HepG2 (cell line): ENCODE results near the gene S100A12. TPM values are rescaled to one million over a fixed set of nuclear protein-coding genes. Genes with fewer than 3 reads are reported as not detected.

Source experiments
- ADNP ChIP-seq: sonication (generic); formaldehyde crosslinking; IDR thresholded peaks from 2 replicates; pipeline ENCODE4 v1.4.0; 2020; ENCODE audit warnings: missing genetic modification reagents
- CREM ChIP-seq, 2 experiments: sonication (generic) in 1 of 2; formaldehyde crosslinking in 1 of 2; IDR thresholded peaks; 2 replicates each; pipeline versions ENCODE4 v1.4.0 to v1.6.1; 2016 to 2020; ENCODE audit warnings: antibody characterized with exemption in 1 of 2, mild to moderate bottlenecking in 1 of 2, missing genetic modification reagents in 1 of 2
- FOXP1 ChIP-seq, 2 experiments: fragments of 450-650 bp in 1 of 2; IDR thresholded peaks; 2 replicates each; pipeline ENCODE4 v1.6.1; 2017 to 2018; ENCODE audit warnings: antibody characterized with exemption in 1 of 2
- GLI4 ChIP-seq: sonication (generic); formaldehyde crosslinking; IDR thresholded peaks from 2 replicates; pipeline ENCODE4 v1.5.1; 2020; ENCODE audit warnings: missing genetic modification reagents, mild to moderate bottlenecking, moderate library complexity, borderline replicate concordance
- HMGA1 ChIP-seq: sonication (generic); formaldehyde crosslinking; conservative IDR thresholded peaks from 2 replicates; pipeline ENCODE4 v1.4.0; 2020; ENCODE audit warnings: missing genetic modification reagents
- HOXA3 ChIP-seq: sonication (generic); formaldehyde crosslinking; IDR thresholded peaks from 2 replicates; pipeline ENCODE4 v1.5.0; 2020; ENCODE audit warnings: missing genetic modification reagents
- KLF11 ChIP-seq: IDR thresholded peaks from 2 replicates; pipeline ENCODE4 v1.6.1; 2016; ENCODE audit warnings: missing compliant biosample characterization
- LRRFIP1 ChIP-seq: sonication (generic); formaldehyde crosslinking; conservative IDR thresholded peaks from 2 replicates; pipeline ENCODE4 v1.4.0; 2020; ENCODE audit warnings: missing genetic modification reagents
- PCBP1 ChIP-seq: fragments of 200-400 bp; formaldehyde crosslinking; IDR thresholded peaks from 2 replicates; pipeline ENCODE4 v1.6.1; 2017; ENCODE audit warnings: mild to moderate bottlenecking, low read depth, low read length, borderline replicate concordance
- SMAD9 ChIP-seq: sonication (generic); formaldehyde crosslinking; IDR thresholded peaks from 2 replicates; pipeline ENCODE4 v1.5.1; 2020; ENCODE audit warnings: mild to moderate bottlenecking, missing genetic modification reagents
- STAT5B ChIP-seq: sonication (generic); formaldehyde crosslinking; IDR thresholded peaks from 2 replicates; pipeline ENCODE4 v1.4.0; 2020; ENCODE audit warnings: missing genetic modification reagents
- TFE3 ChIP-seq: IDR thresholded peaks from 2 replicates; pipeline ENCODE4 v1.6.1; 2016
- ZFP1 ChIP-seq: IDR thresholded peaks from 2 replicates; pipeline ENCODE4 v1.6.1; 2016
- ZMYM4 ChIP-seq: sonication (generic); formaldehyde crosslinking; IDR thresholded peaks from 2 replicates; pipeline ENCODE4 v1.8.1; 2023; ENCODE audit warnings: mild to moderate bottlenecking, missing genetic modification reagents
- ZNF567 ChIP-seq: sonication (generic); formaldehyde crosslinking; IDR thresholded peaks from 2 replicates; pipeline ENCODE4 v1.8.1; 2023; ENCODE audit warnings: mild to moderate bottlenecking, missing genetic modification reagents, borderline replicate concordance
- ZNF619 ChIP-seq: sonication (generic); formaldehyde crosslinking; IDR thresholded peaks from 2 replicates; pipeline ENCODE4 v1.4.0; 2020; ENCODE audit warnings: mild to moderate bottlenecking, missing genetic modification reagents
- ZNF687 ChIP-seq: sonication (generic); formaldehyde crosslinking; IDR thresholded peaks from 2 replicates; pipeline ENCODE4 v1.5.1; 2020; ENCODE audit warnings: mild to moderate bottlenecking, missing genetic modification reagents, moderate library complexity
- ZNF788 ChIP-seq: sonication (generic); formaldehyde crosslinking; IDR thresholded peaks from 2 replicates; pipeline ENCODE4 v1.5.0; 2020; ENCODE audit warnings: mild to moderate bottlenecking, missing genetic modification reagents, borderline replicate concordance
- ZSCAN25 ChIP-seq: sonication (generic); formaldehyde crosslinking; IDR thresholded peaks from 2 replicates; pipeline ENCODE4 v1.8.0; 2022; ENCODE audit warnings: mild to moderate bottlenecking, missing genetic modification reagents
- ZSCAN9 ChIP-seq: IDR thresholded peaks from 2 replicates; pipeline ENCODE4 v1.6.1; 2016; ENCODE audit warnings: borderline replicate concordance
- polyA plus RNA-seq, 8 experiments: library from polyadenylated mRNA; depleted of rRNA in 3 of 8; stranded (reverse) in 7 of 8; unstranded in 1 of 8; fragments of >200 nt; fragmentation: Illumina TruSeq in 4 of 8; extraction: Trizol in 4 of 8; gene quantifications; 2 replicates each; pipeline versions ENCODE4 v1.2.1 to v1.2.3, GENCODE V29; 2011 to 2016; ENCODE audit warnings: low read depth in 4 of 8, missing spikeins in 1 of 8, mixed read lengths in 1 of 8; ENCODE audit not compliant: insufficient read depth in 1 of 8
- total RNA-seq, 5 experiments: library from RNA; depleted of rRNA; stranded (reverse); fragments of >200 nt; fragmentation: Illumina TruSeq; extraction: Trizol; gene quantifications; 2 replicates each; pipeline ENCODE4 v1.2.3, GENCODE V29; 2016; ENCODE audit warnings: low read depth in 1 of 5

Gene S100A12
- total and polyA plus RNA-seq, 2 of the 13 experiments (the other 11 are each of a cell fraction or from before 2014, with no cell fraction given) = not detected

- TF ChIP-seq HMGA1 (CRISPR knock-in tag) = no peak
- TF ChIP-seq GLI4 = no peak
- TF ChIP-seq ZNF567 = no peak
- no peak for TF ChIP-seq ZNF687 (CRISPR knock-in tag)
- TF ChIP-seq ZMYM4 (CRISPR knock-in tag) = no peak; the same call in 1 of the 2 replicates
- no peak for TF ChIP-seq ZFP1 (CRISPR knock-in tag)
- 0 out of 2 replicates have a peak, but pooled peaks have one; percentile 76 for TF ChIP-seq LRRFIP1 (CRISPR knock-in tag)
- no peak for TF ChIP-seq SMAD9 (CRISPR knock-in tag)
- peak; percentile 95 for TF ChIP-seq CREM (IDR thresholded peaks at IDR 0.05)
- TF ChIP-seq CREM (CRISPR knock-in tag; IDR thresholded peaks at IDR 0.05) = peak; percentile 55; the same call in 1 of the 2 replicates
- TF ChIP-seq STAT5B = no peak
- no peak for TF ChIP-seq ZNF619 (CRISPR knock-in tag)
- no peak for TF ChIP-seq ADNP
- TF ChIP-seq TFE3 = peak; percentile 68
- peak; percentile 97 for TF ChIP-seq ZSCAN9 (CRISPR knock-in tag)
- TF ChIP-seq HOXA3 = peak; percentile 43; the same call in 1 of the 2 replicates
- TF ChIP-seq ZNF788 (CRISPR knock-in tag) = no peak
- no peak for TF ChIP-seq PCBP1
- no peak for TF ChIP-seq ZSCAN25 (CRISPR knock-in tag)
- TF ChIP-seq KLF11 = peak; percentile 97
- TF ChIP-seq FOXP1 (IDR thresholded peaks at IDR 0.05) = no peak
- TF ChIP-seq FOXP1 (CRISPR knock-in tag; IDR thresholded peaks at IDR 0.05) = no peak
- TF ChIP-seq, all 625 proteins: peak for 105
Measured at GRCh38 chr1:153422450-153423068, 47.1 kb upstream of the S100A12 start (continued).
